Posterior vena cava (tissue), 2 donors: ENCODE data around the gene GALNT15. TPM values are rescaled to one million over a fixed set of nuclear protein-coding genes. Genes with fewer than 3 reads are reported as not detected.

Source experiments
- DNase-seq: peaks from one replicate; pipeline ENCODE4 v3.0.0-alpha.2; 2020; ENCODE audit warnings: low spot score
- intact Hi-C, 2 donors: fragments of 100-400 bp; cut with DNase I; formaldehyde crosslinking; loops; one replicate each; pipeline versions ENCODE4 v1.14.1 to v1.14.2; 2022 to 2023
- total RNA-seq, 2 donors: library from RNA; stranded (reverse); fragmentation: NEBNext Ultra II Directional; extraction: Animal tissue kit (Norgen Biotek cat#: 25700); gene quantifications; one replicate each; pipeline ENCODE4 v1.2.1, GENCODE V29; 2021
- donor health status: DM: yes; HTN: yes; CAD: no.
- donor health status: DM: yes; HTN: yes; CAD: no.

The GALNT15 gene
- total RNA-seq, 2 donors from 2014 or later, result 62.2 to 130 TPM

DNA sequence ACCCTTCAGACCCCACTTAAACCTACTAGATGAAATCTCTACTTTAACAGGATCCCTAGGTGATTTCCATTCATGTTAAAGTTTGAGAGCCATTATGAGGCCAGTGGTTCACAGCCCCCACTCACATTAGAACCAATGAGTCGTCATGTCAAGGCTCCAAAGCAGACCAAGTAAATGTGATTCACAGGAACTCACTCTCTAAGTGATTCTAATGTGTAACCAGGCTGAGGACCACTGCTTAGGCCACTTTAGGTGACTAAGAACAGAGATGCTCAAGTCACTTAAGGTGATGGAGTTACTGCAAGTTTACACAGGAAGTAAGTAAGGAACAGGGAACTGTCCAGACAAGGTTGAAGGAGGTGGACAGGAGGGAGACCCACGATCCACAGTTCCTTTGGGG lies 7.7 kb downstream of the GALNT15 start:
- intact Hi-C loops, result no loop called here
- no peak for DNase-seq

DNA sequence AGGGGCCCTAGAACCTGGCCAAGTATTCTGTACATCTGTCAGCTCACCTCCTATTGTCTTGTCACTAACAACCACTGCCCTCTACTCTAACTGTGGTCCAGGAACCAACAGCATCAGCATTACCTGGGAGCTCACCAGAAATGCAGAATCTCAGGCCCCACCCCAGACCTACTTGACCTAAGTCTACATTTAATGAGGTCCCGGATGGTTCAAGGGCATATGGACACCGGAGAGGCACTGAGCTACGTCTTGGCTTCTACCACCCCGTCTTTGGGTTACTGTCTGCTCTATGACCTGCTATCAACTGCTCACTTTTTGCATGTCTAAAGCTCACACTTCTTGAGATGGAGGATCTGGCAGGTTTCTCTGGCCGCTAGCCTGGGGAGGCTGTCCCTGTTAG lies 8.1 kb downstream of the GALNT15 start:
- DNase-seq, result no peak
- intact Hi-C loops, result no loop called here

GRCh38 chr3:16183082-16183481 lies 8.6 kb downstream of the GALNT15 start:
- no peak for DNase-seq
- intact Hi-C loops, result no loop called here

DNA sequence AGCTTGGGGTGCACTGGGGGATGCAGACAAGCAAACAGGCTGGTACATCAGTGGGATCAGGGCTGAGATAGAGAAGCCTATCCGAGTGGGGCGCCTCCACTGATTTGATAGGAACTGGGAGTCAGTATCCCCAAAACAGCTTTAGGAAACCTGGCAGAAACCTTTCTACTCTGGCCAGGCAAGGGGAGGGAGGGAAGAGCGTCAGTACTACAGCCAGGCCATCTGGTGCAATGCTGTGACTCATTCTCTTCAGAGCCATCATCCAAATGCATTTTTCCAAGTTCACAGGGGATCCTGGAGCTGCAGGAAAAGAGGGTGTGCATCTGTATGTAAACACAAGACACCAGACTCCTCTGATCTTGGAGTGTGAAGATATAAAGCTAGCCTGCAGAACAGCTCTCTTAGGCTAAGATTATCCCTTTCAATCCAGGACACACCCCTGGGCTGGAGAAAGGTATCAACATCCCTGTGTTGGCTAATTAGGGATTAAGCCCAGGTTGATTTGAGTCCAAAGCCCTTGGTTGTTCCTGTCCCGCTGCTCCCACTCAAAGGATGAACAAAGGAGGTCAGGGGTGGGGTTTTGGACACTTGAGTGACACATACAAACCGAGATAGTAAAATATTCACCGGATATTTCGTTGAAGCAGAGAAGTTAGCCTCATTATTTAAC lies 9.3 kb downstream of the GALNT15 start:
- intact Hi-C loops, result no loop called here
- no peak for DNase-seq

DNA sequence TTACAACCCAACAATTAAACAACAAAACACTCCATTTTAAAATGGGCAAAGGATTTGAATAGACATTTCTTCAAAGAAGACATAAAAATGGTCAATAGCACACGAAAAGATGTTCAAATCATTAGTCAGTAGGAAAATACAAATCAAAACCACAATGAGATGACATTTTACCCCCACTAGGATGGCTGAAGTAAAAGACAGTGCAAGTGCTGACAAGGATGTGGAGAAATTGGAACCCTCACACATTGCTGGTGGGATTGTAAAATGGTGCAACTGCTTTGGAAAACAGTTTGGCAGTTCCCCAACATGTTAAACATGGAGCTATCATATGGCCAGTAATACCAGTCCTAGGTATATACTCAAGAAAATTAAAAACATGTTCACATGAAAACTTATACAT lies 11.6 kb downstream of the GALNT15 start:
- intact Hi-C loops, result no loop called here
- DNase-seq, result no peak

DNA sequence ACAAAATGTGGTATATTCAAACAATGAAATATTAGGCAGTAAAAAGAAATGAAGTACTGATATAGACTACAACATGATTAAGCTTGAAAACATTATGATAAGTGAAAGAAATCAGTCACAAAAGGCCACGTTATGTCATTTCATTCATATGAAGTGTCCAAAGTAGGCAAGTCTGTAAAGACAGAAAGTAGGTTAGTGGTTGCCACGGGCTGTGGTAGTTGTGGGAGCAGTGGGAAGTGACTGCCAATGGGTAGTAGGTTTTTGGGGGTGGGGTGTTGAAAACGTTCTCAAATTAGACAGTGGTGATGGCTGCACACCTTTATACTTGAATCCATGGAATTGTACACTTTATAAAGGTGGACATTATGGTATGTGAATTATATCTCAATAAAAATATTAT lies 12.1 kb downstream of the GALNT15 start:
- no peak for DNase-seq
- intact Hi-C loops, result no loop called here

DNA sequence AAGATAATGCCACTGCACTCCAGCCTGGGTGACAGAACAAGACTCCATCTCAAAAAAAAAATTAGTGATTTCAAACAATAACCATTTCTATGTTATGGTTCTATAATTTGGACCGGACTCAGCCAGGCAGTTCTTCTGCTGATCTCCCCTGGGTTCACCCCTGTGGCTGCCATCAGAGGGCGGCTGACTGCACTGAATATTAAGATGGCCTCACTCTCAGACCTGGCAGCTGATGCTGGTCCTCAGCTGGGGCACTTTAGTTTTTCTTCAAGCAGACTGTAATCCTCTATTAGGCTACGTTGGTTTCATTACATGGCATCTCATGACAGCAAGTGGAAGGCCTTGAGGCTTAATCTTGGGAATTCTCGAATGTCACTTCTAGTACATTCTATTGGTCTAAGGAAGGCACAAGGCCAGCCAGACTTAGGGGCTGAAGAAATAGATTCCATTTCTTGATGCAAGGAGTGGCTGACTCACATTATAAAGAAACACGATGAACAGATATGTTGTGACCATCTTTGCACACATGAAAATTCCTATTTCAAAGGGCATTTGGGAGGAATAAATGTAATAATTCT lies 12.8 kb downstream of the GALNT15 start:
- DNase-seq, result no peak
- intact Hi-C loops, result no loop called here

DNA sequence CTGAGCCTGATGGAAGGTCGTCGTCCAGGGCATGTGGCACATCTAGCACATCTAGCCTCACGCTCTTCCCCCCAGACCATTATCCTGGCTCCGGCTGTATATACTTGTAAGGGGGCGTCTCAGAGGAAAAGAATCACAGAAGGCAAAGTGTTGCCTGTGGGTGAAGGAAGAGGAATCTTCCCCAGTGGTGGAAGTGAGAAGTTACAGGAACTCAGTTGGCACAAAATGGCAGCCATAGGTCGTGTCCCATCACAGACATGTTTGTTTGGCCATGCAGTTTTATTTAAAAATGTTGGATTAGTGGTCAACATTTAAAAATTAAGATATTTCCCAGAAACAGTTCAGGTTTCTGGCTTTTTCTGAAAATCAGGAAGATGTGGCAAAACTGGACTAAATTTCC lies 13.6 kb downstream of the GALNT15 start:
- DNase-seq, result no peak
- intact Hi-C loops, result no loop called here

DNA sequence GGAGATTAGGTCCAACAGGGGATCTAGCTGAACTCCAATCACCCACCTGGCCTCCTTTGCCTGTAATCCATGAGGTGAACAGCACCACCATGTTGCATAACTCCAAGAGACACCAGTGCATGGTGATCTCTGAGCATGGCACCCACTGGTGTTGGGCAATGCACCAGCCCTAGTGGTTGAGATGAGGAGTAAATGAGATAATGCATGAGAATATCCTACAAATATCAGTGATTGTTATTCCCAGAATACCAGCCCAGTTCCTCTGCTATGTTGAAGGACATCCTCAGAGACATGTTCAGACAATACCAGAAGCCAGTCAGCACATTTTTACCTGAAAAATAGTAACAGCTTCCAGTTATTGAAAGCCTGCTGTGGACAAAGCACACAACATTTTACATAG lies 14.7 kb downstream of the GALNT15 start:
- no peak for DNase-seq
- intact Hi-C loops, result no loop called here

DNA sequence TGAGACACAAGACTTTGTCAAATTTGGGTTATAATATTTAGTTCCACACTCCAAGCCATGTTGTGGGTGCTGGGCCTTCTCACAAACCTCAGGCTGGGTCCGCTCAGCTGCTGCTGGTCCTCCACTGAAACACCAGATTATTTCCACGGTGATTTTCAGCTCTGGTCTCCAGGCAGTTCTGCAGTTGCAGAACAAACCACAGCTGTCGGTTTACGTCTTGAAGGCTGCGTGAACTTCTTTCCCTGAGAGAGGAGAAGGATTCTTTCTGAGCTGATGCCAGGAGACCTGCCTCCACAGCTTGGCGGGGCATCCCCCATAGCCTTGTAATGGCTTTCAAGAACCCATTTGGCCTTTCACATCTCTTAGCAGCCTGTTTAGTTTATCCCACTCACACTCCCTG lies 16.2 kb downstream of the GALNT15 start:
- no peak for DNase-seq
- intact Hi-C loops, result no loop called here

DNA sequence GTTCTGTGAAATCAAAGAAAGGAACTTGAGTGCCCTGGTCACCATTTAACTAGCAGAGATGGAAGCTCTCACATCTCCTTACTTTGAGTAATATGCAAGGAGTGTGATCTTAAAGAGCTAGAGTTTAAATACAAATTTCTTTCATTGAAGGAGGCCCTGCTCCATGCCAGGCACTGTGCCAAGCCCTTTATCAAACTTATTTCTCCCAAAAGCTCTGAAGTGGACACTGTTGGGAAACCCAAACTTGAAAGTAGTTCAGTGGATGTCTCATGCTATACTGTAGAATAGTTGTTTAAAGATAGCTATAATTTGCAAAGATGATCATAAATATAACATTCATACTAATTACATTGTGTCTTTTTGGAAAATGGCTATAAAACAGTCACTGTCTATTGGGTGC lies 17.1 kb downstream of the GALNT15 start:
- DNase-seq, result no peak
- intact Hi-C loops, result no loop called here

- intact Hi-C loops, result no loop called here
- DNase-seq, result no peak
Observed at GRCh38 chr3:16192176-16192811, 17.8 kb downstream of the GALNT15 start.

GRCh38 chr3:16198427-16198826 lies 23.9 kb downstream of the GALNT15 start:
- intact Hi-C loops, result no loop called here
- no peak for DNase-seq

DNA sequence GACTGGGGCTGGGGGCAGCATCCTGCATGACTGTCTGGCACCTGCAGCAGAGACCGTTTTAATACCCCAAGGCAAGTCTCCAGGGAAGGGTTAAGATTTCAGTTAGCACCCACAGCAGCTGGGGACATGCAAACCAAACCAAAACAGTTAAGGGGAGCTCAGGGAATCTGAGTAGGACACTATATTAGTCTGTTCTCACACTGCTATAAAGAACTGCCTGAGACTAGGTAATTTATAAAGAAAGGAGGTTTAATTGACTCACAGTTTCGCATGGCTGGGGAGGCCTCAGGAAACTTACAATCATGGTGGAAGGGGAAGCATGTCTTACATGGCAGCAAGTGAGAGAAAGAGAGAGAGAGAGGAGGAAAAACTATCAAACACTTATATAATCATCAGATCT lies 25.3 kb downstream of the GALNT15 start:
- no peak for DNase-seq

DNA sequence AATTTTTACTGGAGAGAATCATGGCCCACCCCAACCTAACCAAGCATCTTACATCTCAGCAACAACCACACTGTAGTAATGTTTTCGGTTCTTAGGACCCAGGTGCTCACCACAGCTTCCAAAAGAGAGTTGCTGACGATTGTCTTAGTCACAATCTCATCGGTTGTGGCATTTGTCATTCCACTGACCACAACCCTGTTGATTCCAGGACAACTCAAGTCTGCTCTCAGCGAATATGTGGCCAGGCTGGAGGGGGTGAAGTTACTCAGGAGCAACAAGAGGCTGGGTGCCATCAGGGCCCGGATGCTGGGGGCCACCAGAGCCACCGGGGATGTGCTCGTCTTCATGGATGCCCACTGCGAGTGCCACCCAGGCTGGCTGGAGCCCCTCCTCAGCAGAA lies 25.9 kb downstream of the GALNT15 start:
- no peak for DNase-seq
- intact Hi-C loops, result no loop called here

More for the DNA sequence above, 25.3 kb downstream of the GALNT15 start:
- intact Hi-C loops, result no loop called here

- DNase-seq, result no peak
- intact Hi-C loops, result no loop called here
Observed at GRCh38 chr3:16203031-16203430, 28.6 kb downstream of the GALNT15 start.

- intact Hi-C loops, result no loop called here
Observed at GRCh38 chr3:16203671-16204629, 29.5 kb downstream of the GALNT15 start.

GRCh38 chr3:16204751-16205150 lies 30.3 kb downstream of the GALNT15 start:
- no peak for DNase-seq
- intact Hi-C loops, result loop anchor here in 1 of 2 donors (1.0 kb wide), 1 partner anchor 35 kb away; no protein-coding TSS in a partner anchor

More at GRCh38 chr3:16203671-16204629, 29.5 kb downstream of the GALNT15 start:
- no peak for DNase-seq

GRCh38 chr3:16205156-16205870 lies 30.8 kb downstream of the GALNT15 start:
- intact Hi-C loops, result loop anchor here in 1 of 2 donors (1.0 kb wide), 1 partner anchor 34 kb away; no protein-coding TSS in a partner anchor
- DNase-seq, result no peak
